A549 (cell line): ENCODE results near the gene MED12.

Experiments used
- CTCF ChIP-seq: fragments of >200 bp; sonication (Bioruptor Twin); formaldehyde crosslinking; IDR thresholded peaks from 3 replicates; pipeline ENCODE4 v1.5.1; 2016
- EP300 ChIP-seq, 2 experiments: fragments of >200 bp; sonication (Bioruptor Twin); formaldehyde crosslinking; IDR thresholded peaks; 2 replicates in 1 of 2; 3 replicates in 1 of 2; pipeline ENCODE4 v1.6.1; 2016 to 2017
- HDAC2 ChIP-seq: fragments of 200-600 bp; sonication (generic); IDR thresholded peaks from 2 replicates; pipeline ENCODE4 v1.6.1; 2016
- JUNB ChIP-seq: fragments of >200 bp; sonication (Bioruptor Twin); formaldehyde crosslinking; IDR thresholded peaks from 2 replicates; pipeline ENCODE4 v1.6.1; 2016
- NPAS2 ChIP-seq: fragments of 250-450 bp; sonication (Bioruptor Pico); IDR thresholded peaks from 2 replicates; pipeline ENCODE4 v1.8.0; 2022; ENCODE audit warnings: mild to moderate bottlenecking, moderate library complexity, borderline replicate concordance
- RAD21 ChIP-seq, 2 experiments: fragments of >200 bp in 1 of 2; sonication (Bioruptor Twin) in 1 of 2; formaldehyde crosslinking in 1 of 2; IDR thresholded peaks in 1 of 2; conservative IDR thresholded peaks in 1 of 2; 2 replicates in 1 of 2; 3 replicates in 1 of 2; pipeline ENCODE4 v1.6.1; 2012 to 2018; ENCODE audit warnings: inconsistent platforms in 1 of 2

GRCh38 chrX:71095555-71095980 is 22.8 kb upstream of the MED12 start, which contains the start of gene FOXO4:
- TF ChIP-seq EP300 (IDR thresholded peaks at IDR 0.05) (no peak), NPAS2 (CRISPR knock-in tag) (no peak), JUNB (no peak), HDAC2 (no peak), CTCF (no peak), RAD21 (conservative IDR thresholded peaks at IDR 0.05 in 1 of 2, IDR thresholded peaks at IDR 0.05 in 1 of 2) (no peak)
